Panc1 (cell line): ENCODE data around the gene MSANTD3. TPM values are rescaled to one million over a fixed set of nuclear protein-coding genes. Genes with fewer than 3 reads are reported as not detected.

Experiments
- ATAC-seq: fragments of 200-7000 bp; cut with Tn5 transposase; 2 replicates; pipeline ENCODE4 v1.9.1; 2020; ENCODE audit warnings: mild to moderate bottlenecking, moderate library complexity
- BruUV-seq: library from RNA; stranded (reverse); fragments of 400-500 nt; replicated peaks from 2 replicates; lab custom pipeline; 2021; lab: Mats Ljungman, UMichigan
- CTCF ChIA-PET: fragments of 300-600 bp; sonication (Branson Sonifier 250); formaldehyde crosslinking; loops from one replicate; lab custom pipeline; 2022; ENCODE audit warnings: antibody characterized with exemption; lab: Charles Lee
- POLR2A ChIA-PET: fragments of 300-600 bp; sonication (Branson Sonifier 250); formaldehyde crosslinking; loops from one replicate; lab custom pipeline; 2022; ENCODE audit warnings: antibody characterized with exemption; lab: Charles Lee
- DNase-seq: peaks from one replicate; pipeline ENCODE4 v3.0.0-alpha.2; 2010; ENCODE audit warnings: low read depth, low spot score
- H3K27ac ChIP-seq: 2 replicates; pipeline ENCODE4 v1.5.1; 2011; ENCODE audit warnings: mild to moderate bottlenecking, low read length, inconsistent platforms
- H3K27me3 ChIP-seq: fragments of 200-500 bp; sonication (Bioruptor generic); 2 replicates; pipeline ENCODE4 v1.6.0; 2014; ENCODE audit warnings: low read length, inconsistent platforms; ENCODE audit not compliant: control insufficient read depth, insufficient read depth
- H3K36me3 ChIP-seq: fragments of 200-500 bp; sonication (Bioruptor generic); 2 replicates; pipeline ENCODE4 v1.5.1; 2014; ENCODE audit warnings: inconsistent platforms, mild to moderate bottlenecking, low read length, moderate library complexity; ENCODE audit not compliant: control insufficient read depth, insufficient read depth
- H3K4me1 ChIP-seq: 2 replicates; pipeline ENCODE4 v1.5.1; 2011; ENCODE audit warnings: inconsistent platforms, mild to moderate bottlenecking, low read length, moderate library complexity; ENCODE audit not compliant: control insufficient read depth, insufficient read depth
- H3K4me3 ChIP-seq, 2 experiments: 2 replicates each; pipeline ENCODE4 v1.5.1; 2011 to 2012; ENCODE audit warnings: low read depth in 2 of 2, low read length in 2 of 2, mild to moderate bottlenecking in 2 of 2, inconsistent platforms in 1 of 2, moderate library complexity in 1 of 2
- H3K9me3 ChIP-seq: fragments of 200-500 bp; sonication (Bioruptor generic); 2 replicates; pipeline ENCODE4 v1.5.1; 2014; ENCODE audit warnings: low read depth, mild to moderate bottlenecking, inconsistent platforms, low read length, moderate library complexity; ENCODE audit not compliant: control insufficient read depth, insufficient read depth
- POLR2AphosphoS5 ChIP-seq: IDR thresholded peaks from 2 replicates; pipeline ENCODE4 v1.6.1; 2012; ENCODE audit warnings: mild to moderate bottlenecking, low read depth, low read length, moderate library complexity
- SIN3A ChIP-seq: IDR thresholded peaks from 2 replicates; pipeline ENCODE4 v1.6.1; 2012; ENCODE audit warnings: low read depth, mild to moderate bottlenecking, low read length, moderate library complexity, borderline replicate concordance; ENCODE audit not compliant: insufficient read depth
- TCF7L2 ChIP-seq: IDR thresholded peaks from 2 replicates; pipeline ENCODE4 v1.6.1; 2011; ENCODE audit warnings: mild to moderate bottlenecking, low read depth, low read length, inconsistent platforms
- in situ Hi-C: cut with HindIII; loops from 2 replicates; pipeline ENCODE4 v1.10.0; 2016; ENCODE audit warnings: low sequenced_read_pairs, low pct_unique_long_range_greater_than_20kb
- intact Hi-C: fragments of 100-400 bp; cut with micrococcal nuclease; formaldehyde crosslinking; loops from one replicate; pipeline ENCODE4 v1.10.0; 2022; ENCODE audit not compliant: unreplicated experiment
- total RNA-seq: library from RNA; stranded (reverse); gene quantifications from one replicate; pipeline ENCODE4 v1.2.1, GENCODE V29; 2021; ENCODE audit not compliant: unreplicated experiment
- TF ChIP-seq, protein P1 (sequence below), 2 experiments: IDR thresholded peaks; 2 replicates each; pipeline ENCODE4 v1.6.1; 2011 to 2012; ENCODE audit warnings: low read depth in 2 of 2, control low read depth in 1 of 2, low read length in 1 of 2, mild to moderate bottlenecking in 1 of 2, moderate library complexity in 1 of 2; ENCODE audit not compliant: insufficient read depth in 1 of 2
- TF ChIP-seq, protein P2 (sequence below): fragments of 450-650 bp; IDR thresholded peaks from 2 replicates; pipeline ENCODE4 v1.5.1; 2017; ENCODE audit warnings: mild to moderate bottlenecking

Gene MSANTD3
- total RNA-seq, 1 experiment from 2014 or later: 58.7 TPM

DNA sequence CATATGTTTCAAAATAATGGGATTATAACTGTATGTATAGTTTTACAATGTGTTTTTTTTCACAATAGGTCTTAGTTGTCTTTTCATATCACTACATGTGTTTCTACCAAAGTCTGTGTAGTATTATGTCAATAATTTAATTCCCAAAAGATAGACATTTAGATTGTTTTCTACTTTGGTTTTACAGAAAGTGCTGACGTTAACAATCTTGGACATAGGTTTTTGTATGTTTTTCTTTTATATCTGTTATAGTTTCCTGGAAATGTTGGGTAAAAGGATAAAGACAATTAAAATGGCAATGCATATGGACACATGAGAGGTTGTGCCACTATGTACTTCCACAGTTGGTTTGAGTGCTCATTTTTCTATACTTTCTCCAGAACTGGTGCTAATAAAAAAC, 61.2 kb downstream of the MSANTD3 start:
- no peak for DNase-seq
- no peak for ATAC-seq
- ChIA-PET POLR2A (no interaction called here), CTCF (no interaction called here)
- Histone ChIP-seq H3K27me3 (no peaks in the 10 kb centered on the region), H3K27ac (no peak overlapping the region), H3K36me3 (no peaks in the 10 kb centered on the region), H3K4me3 (no peak overlapping the region), H3K9me3 (no peaks in the 10 kb centered on the region), H3K4me1 (no peaks in the 10 kb centered on the region)
- TF ChIP-seq TCF7L2 (no peak), POLR2AphosphoS5 (no peak), SIN3A (no peak)
- TF ChIP-seq, protein P1, sequence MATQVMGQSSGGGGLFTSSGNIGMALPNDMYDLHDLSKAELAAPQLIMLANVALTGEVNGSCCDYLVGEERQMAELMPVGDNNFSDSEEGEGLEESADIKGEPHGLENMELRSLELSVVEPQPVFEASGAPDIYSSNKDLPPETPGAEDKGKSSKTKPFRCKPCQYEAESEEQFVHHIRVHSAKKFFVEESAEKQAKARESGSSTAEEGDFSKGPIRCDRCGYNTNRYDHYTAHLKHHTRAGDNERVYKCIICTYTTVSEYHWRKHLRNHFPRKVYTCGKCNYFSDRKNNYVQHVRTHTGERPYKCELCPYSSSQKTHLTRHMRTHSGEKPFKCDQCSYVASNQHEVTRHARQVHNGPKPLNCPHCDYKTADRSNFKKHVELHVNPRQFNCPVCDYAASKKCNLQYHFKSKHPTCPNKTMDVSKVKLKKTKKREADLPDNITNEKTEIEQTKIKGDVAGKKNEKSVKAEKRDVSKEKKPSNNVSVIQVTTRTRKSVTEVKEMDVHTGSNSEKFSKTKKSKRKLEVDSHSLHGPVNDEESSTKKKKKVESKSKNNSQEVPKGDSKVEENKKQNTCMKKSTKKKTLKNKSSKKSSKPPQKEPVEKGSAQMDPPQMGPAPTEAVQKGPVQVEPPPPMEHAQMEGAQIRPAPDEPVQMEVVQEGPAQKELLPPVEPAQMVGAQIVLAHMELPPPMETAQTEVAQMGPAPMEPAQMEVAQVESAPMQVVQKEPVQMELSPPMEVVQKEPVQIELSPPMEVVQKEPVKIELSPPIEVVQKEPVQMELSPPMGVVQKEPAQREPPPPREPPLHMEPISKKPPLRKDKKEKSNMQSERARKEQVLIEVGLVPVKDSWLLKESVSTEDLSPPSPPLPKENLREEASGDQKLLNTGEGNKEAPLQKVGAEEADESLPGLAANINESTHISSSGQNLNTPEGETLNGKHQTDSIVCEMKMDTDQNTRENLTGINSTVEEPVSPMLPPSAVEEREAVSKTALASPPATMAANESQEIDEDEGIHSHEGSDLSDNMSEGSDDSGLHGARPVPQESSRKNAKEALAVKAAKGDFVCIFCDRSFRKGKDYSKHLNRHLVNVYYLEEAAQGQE (IDR thresholded peaks at IDR 0.05; ENCODE audit: insufficient read depth in 1 of 2, low read depth in 2 of 2, low read length in 1 of 2): no peak
- TF ChIP-seq, protein P2, sequence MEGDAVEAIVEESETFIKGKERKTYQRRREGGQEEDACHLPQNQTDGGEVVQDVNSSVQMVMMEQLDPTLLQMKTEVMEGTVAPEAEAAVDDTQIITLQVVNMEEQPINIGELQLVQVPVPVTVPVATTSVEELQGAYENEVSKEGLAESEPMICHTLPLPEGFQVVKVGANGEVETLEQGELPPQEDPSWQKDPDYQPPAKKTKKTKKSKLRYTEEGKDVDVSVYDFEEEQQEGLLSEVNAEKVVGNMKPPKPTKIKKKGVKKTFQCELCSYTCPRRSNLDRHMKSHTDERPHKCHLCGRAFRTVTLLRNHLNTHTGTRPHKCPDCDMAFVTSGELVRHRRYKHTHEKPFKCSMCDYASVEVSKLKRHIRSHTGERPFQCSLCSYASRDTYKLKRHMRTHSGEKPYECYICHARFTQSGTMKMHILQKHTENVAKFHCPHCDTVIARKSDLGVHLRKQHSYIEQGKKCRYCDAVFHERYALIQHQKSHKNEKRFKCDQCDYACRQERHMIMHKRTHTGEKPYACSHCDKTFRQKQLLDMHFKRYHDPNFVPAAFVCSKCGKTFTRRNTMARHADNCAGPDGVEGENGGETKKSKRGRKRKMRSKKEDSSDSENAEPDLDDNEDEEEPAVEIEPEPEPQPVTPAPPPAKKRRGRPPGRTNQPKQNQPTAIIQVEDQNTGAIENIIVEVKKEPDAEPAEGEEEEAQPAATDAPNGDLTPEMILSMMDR: no peak
- in situ Hi-C loops (no loop called here), intact Hi-C loops (no loop called here)
- no TSS peak for BruUV-seq

DNA sequence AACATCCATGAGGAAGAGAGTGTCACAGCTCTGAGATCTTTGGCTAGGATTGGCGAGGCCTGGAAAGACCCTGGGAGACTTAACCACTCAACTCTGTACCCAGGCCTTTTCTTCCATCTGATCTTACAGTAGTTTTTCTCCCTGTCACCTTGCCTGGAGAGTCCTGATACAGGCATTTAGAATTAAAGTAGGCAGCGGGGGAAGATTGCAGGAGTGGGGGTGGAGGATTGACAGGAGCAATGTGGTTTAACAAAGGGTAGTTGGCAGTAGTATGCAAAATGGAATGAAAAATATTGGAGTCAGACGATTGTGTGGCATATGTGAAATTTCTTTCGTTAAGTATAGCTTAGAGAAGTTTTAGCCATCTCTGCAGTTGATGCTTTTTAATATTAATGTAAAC, 62.9 kb downstream of the MSANTD3 start:
- BruUV-seq: no TSS peak
- Histone ChIP-seq H3K4me3 (no peak overlapping the region), H3K27me3 (no peaks in the 10 kb centered on the region), H3K27ac (no peak overlapping the region), H3K36me3 (no peaks in the 10 kb centered on the region), H3K4me1 (no peaks in the 10 kb centered on the region), H3K9me3 (no peaks in the 10 kb centered on the region)
- intact Hi-C loops (no loop called here), in situ Hi-C loops (no loop called here)
- no peak for DNase-seq
- CTCF ChIA-PET: no interaction called here
- ATAC-seq: no peak
- POLR2A ChIA-PET: no interaction called here
- TF ChIP-seq, protein P2: no peak
- TF ChIP-seq SIN3A: no peak
- no peak for TF ChIP-seq TCF7L2
- no peak for TF ChIP-seq POLR2AphosphoS5
- TF ChIP-seq, protein P1 (IDR thresholded peaks at IDR 0.05; ENCODE audit: insufficient read depth in 1 of 2, low read depth in 2 of 2, low read length in 1 of 2): no peak
